GM12892 (cell line): ENCODE results near the gene ALOXE3.

Experiments
- DNase-seq: peaks from one replicate; pipeline ENCODE4 v3.0.0; 2011; ENCODE audit not compliant: insufficient read length
- FAIRE-seq: peaks from 2 replicates; lab custom pipeline; 2011; peaks lifted over from hg19 to GRCh38; lab: Jason Lieb, UNC
- POLR2A ChIP-seq: IDR thresholded peaks from 2 replicates; pipeline ENCODE4 v1.6.1; 2011; ENCODE audit warnings: low read depth, low read length, control low read depth
- POLR2AphosphoS5 ChIP-seq: IDR thresholded peaks from 2 replicates; pipeline ENCODE4 v1.6.1; 2011; ENCODE audit warnings: low read depth, low read length, control low read depth
- TAF1 ChIP-seq: IDR thresholded peaks from 2 replicates; pipeline ENCODE4 v1.6.1; 2011; ENCODE audit warnings: low read depth, mild to moderate bottlenecking, control low read depth, low read length, borderline replicate concordance

Gene ALOXE3

DNA sequence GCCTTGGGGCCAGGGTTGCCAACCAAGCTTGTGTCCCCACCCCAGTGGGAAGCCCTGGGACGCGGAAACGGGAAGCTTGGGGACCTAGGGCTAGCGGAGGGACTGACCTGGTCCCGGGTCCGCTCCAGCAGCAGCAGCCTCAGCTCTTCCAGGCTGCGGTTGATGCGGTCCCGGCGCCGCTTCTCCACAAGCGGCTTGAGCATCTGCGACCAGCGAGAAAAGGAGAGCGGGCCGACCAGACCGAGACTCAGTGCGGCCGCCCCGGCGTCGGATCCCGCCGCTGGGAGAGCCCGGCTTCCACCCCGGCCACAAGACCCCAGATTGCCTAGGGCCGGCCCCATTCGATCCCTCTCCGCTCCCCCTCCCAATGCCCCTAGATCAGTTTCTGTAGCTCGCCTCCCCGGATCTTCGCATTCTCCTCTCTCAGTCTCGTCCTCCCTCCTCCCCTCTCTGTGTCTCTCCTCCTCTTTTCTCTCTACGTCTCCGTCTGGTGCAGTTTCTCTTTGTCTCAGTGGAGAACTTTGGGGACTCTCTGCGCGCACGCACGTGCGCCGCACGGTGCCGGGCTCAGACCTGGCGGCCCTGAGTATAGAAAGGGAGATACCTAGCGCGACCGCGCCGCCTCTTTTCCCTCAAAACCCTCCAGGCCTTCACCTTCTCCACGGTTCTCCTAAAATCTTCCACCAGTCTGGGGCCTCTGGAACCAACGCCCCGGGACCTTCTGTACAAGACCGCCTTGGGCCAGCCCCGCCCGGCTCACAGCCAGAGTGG lies 4.8 kb upstream of the ALOXE3 start:
- FAIRE-seq (no peak), DNase-seq (no peak)
- TF ChIP-seq POLR2AphosphoS5 (no peak), POLR2A (no peak), TAF1 (no peak)

DNA sequence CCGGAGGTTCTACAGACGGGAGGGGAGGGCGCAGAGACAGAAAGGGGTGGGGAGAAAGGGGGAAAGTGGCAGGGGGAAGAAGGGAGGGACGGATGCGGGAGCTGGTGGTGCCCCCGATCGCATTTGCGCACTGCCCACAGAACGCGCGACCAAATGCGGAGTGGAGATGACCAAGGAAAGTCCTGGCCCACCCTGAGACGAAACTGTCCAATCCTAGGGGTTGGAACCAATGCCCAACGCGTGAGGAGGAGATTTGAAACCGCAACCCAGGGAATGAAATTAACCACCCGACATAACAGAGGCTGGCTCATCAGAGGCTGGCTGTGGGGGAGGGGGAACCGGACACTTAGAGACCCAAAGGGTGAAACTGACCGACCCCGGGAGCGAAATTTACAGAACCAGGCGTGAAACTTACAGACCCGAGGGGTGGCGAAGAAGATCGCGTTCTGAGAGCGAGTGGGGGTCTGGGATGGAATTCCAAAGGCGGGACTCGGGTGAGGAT lies 4.2 kb upstream of the ALOXE3 start:
- FAIRE-seq: no peak
- TF ChIP-seq POLR2AphosphoS5 (no peak), POLR2A (no peak), TAF1 (no peak)

DNA sequence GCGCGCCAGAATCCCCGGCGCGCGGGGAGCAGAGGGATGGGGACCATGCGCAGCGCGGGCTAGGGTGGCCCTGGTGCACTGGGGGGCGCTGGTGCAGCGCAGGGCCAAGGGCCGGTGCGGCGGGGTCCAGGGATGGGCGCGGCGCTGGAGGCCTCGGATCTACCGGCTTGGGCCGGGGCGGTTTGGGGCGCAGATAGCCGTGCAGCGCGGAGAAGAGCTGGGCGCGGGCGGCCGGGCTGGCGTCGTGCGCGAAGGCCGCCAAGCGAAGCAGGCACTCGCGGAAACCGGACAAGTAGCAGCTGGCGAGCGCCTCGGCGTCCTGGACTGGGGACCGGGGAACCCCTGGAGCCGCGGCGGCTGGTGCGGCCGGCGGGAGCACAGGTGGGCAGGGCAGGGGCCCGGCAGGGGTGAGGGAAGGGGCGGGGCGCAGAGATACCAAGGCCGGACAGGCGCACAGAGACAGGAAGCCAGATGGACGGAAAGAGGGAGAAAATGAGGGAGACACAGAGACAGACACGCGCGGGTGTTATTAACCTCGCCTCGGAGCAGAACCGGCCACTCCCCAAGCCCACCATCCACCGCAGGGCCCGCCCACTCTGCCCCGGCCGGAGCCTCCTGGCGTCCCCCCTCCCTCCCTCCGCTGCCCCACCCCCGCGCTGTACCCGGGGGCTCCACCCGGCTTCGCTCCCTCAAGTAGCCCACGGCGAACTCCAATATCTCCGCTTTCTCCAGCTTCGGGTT lies 3.5 kb upstream of the ALOXE3 start:
- TF ChIP-seq TAF1 (no peak), POLR2AphosphoS5 (no peak), POLR2A (no peak)
- DNase-seq (no peak), FAIRE-seq (peak; percentile 42)

More for the DNA sequence above, 4.2 kb upstream of the ALOXE3 start:
- no peak for DNase-seq

DNA sequence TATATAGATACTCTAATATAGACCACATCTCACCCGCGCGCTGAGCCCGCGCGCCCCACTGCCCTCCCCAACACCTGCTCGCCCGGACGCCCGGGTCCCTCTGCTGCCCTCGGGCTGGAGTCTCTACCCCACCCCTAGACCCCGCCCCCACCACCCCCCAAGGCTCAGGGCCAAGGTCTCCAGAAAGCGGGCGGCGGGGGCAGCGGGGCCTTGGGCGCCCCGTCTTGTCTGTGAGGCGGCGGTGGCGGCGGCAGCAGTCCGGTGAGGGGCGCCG lies 3.0 kb upstream of the ALOXE3 start:
- no peak for FAIRE-seq
- TF ChIP-seq POLR2AphosphoS5: no peak
- no peak for TF ChIP-seq POLR2A
- TF ChIP-seq TAF1: no peak
- DNase-seq: no peak

DNA sequence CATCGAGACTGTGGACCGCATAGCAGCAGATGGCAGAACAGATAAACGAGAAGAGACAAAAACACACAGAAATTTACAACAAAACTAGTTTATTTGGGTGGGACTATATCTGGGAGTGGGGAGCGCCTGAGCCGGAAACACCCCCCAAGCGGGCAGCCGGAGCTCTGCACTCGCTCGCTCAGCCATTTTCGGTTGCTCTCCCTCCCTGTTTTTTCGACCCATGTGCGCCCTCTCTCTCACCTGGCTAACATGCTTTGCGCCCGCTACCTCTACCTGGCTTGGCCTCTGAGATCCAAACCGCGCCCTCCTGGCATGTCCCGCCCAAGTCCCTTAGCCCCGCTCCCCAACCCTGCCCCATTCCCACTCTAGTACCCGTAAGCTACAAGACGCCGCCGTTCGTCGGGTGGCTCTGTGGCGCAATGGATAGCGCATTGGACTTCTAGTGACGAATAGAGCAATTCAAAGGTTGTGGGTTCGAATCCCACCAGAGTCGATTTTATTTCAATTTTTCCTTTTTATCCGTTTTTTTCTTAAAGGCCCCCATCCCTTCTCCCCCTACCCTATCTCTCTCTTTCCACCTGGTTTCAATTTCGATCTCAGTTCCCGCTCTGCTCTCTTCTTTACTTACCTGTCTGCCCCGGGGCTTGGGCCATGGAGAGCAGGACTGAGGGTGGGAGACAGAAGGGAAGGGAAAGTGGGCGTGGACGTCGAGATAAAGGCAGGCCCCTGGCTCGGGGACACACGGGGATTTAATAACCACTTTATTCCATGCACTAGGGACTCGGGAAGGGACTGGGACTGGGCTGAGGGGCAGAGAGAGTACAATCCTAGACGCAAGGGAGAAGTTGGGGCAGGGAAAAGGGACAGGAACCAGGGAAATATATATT lies 2.4 kb upstream of the ALOXE3 start:
- no peak for DNase-seq
- TF ChIP-seq TAF1 (no peak), POLR2AphosphoS5 (no peak), POLR2A (no peak)
- peak; percentile 67 for FAIRE-seq

DNA sequence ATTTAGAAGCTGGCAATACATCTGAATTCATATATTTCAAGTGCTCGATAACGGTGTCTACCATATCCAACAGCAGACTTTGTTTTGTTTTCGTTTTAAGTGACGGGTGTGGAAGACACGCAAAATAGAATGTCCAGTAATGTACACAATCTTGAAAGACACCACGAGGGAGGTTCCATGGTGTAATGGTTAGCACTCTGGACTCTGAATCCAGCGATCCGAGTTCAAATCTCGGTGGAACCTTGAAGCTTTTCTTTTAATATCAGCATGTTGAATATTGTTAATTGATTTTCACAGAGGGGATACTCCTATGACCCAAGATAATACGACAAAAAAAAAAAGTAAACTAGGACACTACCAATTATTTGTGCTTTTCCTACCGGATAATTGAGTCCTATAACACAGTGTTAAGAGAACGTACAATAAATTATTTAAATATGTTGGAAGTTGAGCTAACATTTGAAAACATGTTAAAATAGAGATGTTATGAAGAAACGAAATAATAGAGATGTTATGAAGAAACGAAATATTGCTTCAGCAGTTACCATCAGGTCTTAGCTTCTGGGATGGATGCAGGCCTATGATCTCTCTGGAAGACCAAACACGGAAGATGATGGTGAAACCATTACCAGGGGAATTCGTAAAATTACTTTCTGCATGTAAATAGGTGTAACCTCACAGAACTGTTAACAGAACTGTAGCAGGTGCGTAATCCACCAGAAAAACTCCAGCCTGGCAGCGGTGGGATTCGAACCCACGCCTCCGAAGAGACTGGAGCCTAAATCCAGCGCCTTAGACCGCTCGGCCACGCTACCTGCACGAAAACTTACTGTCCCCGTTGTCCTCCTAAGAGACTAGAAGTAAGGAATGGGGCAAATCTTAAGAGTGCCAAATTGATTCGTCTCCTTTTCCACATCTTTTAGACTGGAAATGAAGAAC lies 1.5 kb upstream of the ALOXE3 start:
- DNase-seq (no peak), FAIRE-seq (peak; percentile 94)

DNA sequence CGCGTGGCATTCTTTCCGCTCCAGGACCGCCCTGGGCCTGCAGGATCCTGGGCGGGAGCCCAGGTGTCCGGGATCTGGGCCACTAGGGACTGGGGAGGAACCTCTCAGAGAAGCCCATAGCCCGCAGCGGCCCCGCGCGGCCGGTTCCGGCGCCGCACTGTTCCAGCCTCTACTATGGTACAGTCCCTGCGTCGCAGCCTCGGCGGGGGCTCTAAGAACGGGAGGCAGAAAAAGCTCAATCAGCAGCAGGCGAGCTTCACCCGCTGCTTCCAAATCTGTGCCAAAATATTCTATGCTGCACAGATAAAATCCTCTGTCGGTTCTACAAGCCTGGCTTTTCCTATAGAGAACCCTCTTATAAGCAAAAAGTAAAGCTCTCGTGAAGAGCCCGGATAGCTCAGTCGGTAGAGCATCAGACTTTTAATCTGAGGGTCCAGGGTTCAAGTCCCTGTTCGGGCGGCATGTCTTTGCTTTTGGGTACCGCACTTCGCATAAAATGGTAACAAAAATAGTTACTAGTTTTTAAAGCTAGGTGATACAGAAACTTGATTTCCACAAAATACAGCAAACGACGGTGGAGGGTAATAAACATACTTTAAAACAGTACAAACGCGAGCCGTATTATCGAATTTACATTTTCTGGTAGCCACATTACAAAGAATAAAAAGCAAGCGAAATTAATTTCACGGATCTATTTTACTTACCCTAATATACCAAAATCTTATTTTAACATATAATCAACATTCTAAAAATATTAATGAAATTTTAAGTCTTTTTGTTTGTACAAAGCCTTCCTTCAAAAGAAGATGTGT lies 661 bp upstream of the ALOXE3 start:
- TF ChIP-seq POLR2AphosphoS5: no peak
- TF ChIP-seq POLR2A: no peak
- TF ChIP-seq TAF1: no peak
- FAIRE-seq: peak; percentile 87
- peak; percentile 81 for DNase-seq

More for the DNA sequence above, 1.5 kb upstream of the ALOXE3 start:
- no peak for TF ChIP-seq TAF1

DNA sequence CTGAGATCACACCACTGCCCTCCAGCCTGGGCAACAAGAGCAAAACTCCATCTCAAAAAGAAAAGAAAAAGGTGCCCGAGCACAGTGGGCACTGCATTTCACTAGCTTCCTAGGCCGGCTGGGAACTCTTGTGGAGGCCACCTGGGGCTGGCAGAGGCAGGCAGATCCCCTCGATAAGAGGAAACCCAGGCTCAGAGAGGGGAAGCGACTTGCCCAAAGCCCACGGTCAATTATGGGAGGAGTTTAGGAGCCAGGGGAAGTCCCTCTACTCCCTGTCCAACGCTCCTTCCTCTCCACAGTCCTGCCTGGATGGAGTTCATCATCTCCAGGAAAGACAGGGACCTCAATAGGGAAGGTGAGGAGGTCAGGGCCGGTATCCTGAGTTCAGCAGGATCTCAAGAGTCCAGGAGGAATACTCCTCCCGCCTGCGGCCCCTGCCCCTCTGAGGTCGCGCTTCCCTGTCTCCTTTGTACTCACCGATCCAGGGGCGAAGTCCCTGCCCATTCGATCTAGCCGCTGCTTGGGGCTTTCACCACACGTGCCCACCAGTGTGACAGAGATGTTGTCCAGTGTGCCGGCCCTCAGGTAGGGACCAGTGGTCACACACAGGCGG lies 841 bp downstream of the ALOXE3 start:
- TF ChIP-seq POLR2A (no peak), TAF1 (no peak), POLR2AphosphoS5 (no peak)
- FAIRE-seq (no peak), DNase-seq (no peak)

DNA sequence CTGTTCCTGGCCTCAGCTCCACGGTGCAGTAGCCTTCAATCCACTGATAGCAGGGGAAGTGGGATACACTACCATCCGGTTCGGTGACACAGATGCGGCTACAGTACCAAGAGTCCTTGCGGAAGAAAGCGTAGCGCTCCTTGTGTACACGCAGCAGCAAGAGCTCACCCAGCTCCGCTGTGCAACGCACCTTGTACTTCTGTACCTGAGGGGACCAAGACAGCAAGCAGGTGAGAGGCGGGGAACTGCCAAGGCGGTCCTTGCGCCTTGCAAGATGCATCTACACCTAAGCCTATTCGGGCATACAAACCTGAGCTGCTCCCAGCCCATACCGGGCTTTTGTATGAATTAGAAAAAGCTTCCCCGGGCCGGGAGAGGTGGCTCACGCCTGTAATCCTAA lies 1.5 kb downstream of the ALOXE3 start:
- FAIRE-seq (no peak), DNase-seq (no peak)

DNA sequence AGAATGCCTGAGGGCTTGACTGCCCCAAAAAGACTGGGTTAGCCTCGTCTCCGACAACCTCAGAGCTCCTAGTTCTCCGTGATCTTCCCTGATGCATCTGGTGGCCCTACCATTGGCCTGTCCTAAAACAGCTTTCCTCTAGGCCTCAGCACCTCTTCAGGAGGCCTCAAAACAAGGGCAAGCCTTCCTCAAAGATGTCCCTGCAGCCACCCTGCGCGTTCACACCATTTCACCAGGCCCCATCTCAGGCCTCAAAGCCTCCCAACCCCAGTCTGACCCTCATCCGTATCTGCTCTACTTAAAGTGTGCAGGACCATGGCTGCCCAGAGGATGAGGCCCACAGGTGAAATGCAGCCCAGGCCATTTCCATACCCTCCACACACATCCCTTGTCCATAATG lies 7.4 kb downstream of the ALOXE3 start:
- FAIRE-seq (no peak), DNase-seq (no peak)
- TF ChIP-seq POLR2AphosphoS5: no peak
- no peak for TF ChIP-seq TAF1
- TF ChIP-seq POLR2A: no peak

More for the DNA sequence above, 1.5 kb downstream of the ALOXE3 start:
- no peak for TF ChIP-seq POLR2A
- no peak for TF ChIP-seq TAF1
- TF ChIP-seq POLR2AphosphoS5: no peak
